ENCODE data around the gene CHSY3.

CHSY3 gene

DNA sequence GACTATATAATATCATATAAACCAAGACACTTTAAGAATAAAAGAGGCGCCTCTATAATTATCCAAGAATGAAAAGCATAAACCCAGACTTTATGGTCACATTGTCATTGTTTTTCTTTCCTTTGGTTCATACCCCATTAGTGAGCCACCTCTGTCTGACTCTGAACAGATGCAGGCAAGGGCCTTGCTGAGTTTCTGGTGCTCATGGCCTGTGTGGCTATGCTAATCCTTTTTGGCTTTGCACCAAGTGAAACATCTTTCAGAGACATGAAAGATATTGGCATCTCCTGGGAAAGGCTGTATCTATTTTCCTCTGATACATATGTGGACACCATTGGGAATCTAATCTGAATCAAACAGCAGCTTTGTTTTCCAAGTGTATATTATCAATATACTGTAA, 222.5 kb downstream of the CHSY3 start:
- no peak for DNase-seq (ENCODE audit: low read depth)
- no peak overlapping the region for H3K4me3 ChIP-seq (ENCODE audit: low read length)

GRCh38 chr5:130135506-130135905, 231.2 kb downstream of the CHSY3 start:
- TF ChIP-seq CTCF (conservative IDR thresholded peaks at IDR 0.05; ENCODE audit: low read depth, low read length): no peak
- no peak for DNase-seq (ENCODE audit: low read depth)
- no peak overlapping the region for H3K4me3 ChIP-seq (ENCODE audit: low read length)

More for the DNA sequence above, 222.5 kb downstream of the CHSY3 start:
- no peak for TF ChIP-seq CTCF (conservative IDR thresholded peaks at IDR 0.05; ENCODE audit: low read depth, low read length)

DNA sequence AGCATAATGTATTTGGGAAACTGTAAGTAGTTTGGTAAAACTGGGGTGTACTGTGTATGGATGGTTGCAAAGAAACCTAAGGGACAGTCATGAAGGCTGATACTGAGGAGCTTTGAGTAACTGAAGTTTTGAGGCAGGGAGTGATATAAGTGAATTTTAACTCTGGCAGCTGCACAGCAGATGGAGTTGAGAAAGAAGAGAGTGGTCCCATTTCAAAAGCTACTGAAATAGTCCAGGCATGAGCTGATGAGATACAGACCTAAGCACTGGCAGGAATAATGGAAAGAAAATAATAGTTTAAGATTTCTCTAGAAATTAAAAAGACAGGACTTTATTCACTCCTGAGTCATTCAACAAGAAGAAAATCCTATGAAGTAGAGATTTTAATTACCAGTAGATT, 232.0 kb downstream of the CHSY3 start:
- no peak for DNase-seq (ENCODE audit: low read depth)
- no peak for TF ChIP-seq CTCF (conservative IDR thresholded peaks at IDR 0.05; ENCODE audit: low read depth, low read length)
- H3K4me3 ChIP-seq (ENCODE audit: low read length): no peak overlapping the region

DNA sequence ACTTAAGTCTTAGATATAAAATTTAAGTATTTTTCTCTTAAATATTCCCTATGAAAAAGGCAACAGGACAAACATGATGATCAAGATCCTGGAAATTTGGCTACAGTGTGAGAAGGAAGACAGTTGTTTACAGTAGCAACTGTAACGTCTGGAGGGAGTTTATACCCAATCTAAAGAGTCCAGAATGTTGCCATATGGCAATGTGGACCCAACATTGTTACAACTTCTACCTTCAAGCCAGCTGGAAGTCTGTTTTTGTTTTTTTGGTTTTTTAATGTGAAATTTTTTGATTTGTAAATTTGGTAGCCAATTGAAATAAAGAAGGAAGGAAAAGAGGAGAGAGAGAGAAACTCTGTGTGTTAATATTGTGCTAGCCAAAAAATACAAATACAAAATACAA, 233.4 kb downstream of the CHSY3 start:
- TF ChIP-seq CTCF (conservative IDR thresholded peaks at IDR 0.05; ENCODE audit: low read depth, low read length): no peak
- DNase-seq (ENCODE audit: low read depth): no peak
- H3K4me3 ChIP-seq (ENCODE audit: low read length): no peak overlapping the region

- TF ChIP-seq CTCF (conservative IDR thresholded peaks at IDR 0.05; ENCODE audit: low read depth, low read length): no peak
- no peak for DNase-seq (ENCODE audit: low read depth)
These were observed 234.3 kb downstream of the CHSY3 start for GRCh38 chr5:130138406-130139045.

DNA sequence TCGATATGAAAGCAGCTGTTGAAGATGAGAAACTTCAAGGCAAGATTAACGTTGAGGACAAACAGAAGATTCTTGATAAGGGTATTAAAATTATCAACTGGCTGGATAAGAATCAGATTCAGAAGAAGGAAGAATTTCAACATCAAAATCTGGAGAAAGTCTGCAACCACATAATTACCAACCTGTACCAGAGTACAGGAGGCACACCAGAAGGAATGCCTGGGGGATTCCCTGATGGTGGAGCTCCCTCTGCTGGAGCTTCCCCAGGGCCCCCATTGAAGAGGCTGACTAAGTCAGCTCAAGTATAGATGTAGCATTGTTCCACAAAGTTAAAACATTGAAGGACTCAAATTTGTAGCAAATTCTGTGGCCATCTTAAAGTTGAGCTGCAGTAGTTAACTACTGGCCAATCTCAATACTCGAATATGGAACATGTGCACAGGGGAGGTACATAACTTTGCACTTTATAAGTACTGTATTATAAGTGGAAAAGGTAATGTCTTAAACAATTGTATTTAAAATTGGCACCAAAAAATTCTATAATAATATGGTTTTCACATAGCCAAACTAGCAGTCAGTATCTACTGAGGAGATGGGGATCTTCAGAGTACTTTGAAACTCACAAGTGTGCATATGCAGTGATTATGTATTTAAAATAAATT, 237.5 kb downstream of the CHSY3 start:
- DNase-seq (ENCODE audit: low read depth): no peak
- peak; percentile 97 for TF ChIP-seq CTCF (conservative IDR thresholded peaks at IDR 0.05; ENCODE audit: low read depth, low read length)
- no peak overlapping the region for H3K4me3 ChIP-seq (ENCODE audit: low read length)

More at GRCh38 chr5:130138406-130139045, 234.3 kb downstream of the CHSY3 start:
- no peak overlapping the region for H3K4me3 ChIP-seq (ENCODE audit: low read length)

DNA sequence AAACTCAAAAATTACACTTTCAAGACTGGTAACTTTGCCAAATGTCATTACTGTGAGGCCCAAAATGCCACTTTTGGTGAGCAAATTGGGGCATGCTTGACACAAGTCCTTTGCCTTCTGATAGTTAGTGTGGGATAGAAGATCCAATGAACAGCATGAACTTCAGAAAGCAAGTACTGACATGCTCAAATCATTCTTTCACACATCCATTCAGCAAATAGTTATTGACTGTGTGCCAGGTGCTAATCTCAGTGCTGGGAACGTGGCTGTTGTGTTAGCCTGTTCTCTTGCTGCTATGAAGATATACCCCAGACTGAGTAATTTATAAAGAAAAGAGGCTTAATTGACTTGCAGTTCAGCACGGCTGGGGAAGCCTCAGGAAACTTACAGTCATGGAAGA, 247.0 kb downstream of the CHSY3 start:
- TF ChIP-seq CTCF (conservative IDR thresholded peaks at IDR 0.05; ENCODE audit: low read depth, low read length): no peak
- DNase-seq (ENCODE audit: low read depth): no peak
- H3K4me3 ChIP-seq (ENCODE audit: low read length): no peak overlapping the region
